OCI-LY1 (cell line): ENCODE data around the gene CRHR1.

Experiments used
- H2AFZ ChIP-seq: fragments of 200-600 bp; sonication (generic), shearing (Covaris generic); 2 replicates; pipeline ENCODE4 v1.6.0; 2014; ENCODE audit warnings: antibody characterized with exemption, mild to moderate bottlenecking, low read length
- H3F3A ChIP-seq: fragments of 200-600 bp; sonication (generic), shearing (Covaris generic); 2 replicates; pipeline ENCODE4 v1.6.0; 2014; ENCODE audit warnings: mild to moderate bottlenecking, antibody characterized with exemption, low read length, moderate library complexity; ENCODE audit not compliant: insufficient read depth
- H3K27ac ChIP-seq: fragments of 200-600 bp; sonication (generic); 2 replicates; pipeline ENCODE4 v1.5.1; 2014; ENCODE audit warnings: low read length, mixed run types, mild to moderate bottlenecking, low read depth; ENCODE audit not compliant: poor library complexity, severe bottlenecking
- H3K27me3 ChIP-seq: fragments of 200-600 bp; sonication (generic); 2 replicates; pipeline ENCODE4 v1.6.0; 2014; ENCODE audit warnings: antibody characterized with exemption, mild to moderate bottlenecking, low read length, moderate library complexity; ENCODE audit not compliant: insufficient read depth
- H3K36me3 ChIP-seq: fragments of 200-600 bp; sonication (generic); 2 replicates; pipeline ENCODE4 v1.6.1; 2014; ENCODE audit warnings: mild to moderate bottlenecking, antibody characterized with exemption, low read length, moderate library complexity, mixed read lengths; ENCODE audit not compliant: insufficient read depth
- H3K4me1 ChIP-seq: fragments of 200-600 bp; sonication (generic); 2 replicates; pipeline ENCODE4 v1.5.1; 2014; ENCODE audit warnings: mild to moderate bottlenecking, low read length, moderate library complexity; ENCODE audit not compliant: insufficient read depth, severe bottlenecking
- H3K4me2 ChIP-seq: fragments of 200-600 bp; sonication (generic), shearing (Covaris generic); 2 replicates; pipeline ENCODE4 v1.6.1; 2014; ENCODE audit warnings: low read length
- H3K4me3 ChIP-seq: fragments of 200-600 bp; sonication (generic); 2 replicates; pipeline ENCODE4 v1.5.1; 2014; ENCODE audit warnings: low read length, low read depth, mild to moderate bottlenecking, mixed read lengths; ENCODE audit not compliant: poor library complexity, severe bottlenecking
- H3K79me2 ChIP-seq: fragments of 200-600 bp; shearing (Covaris generic); 2 replicates; pipeline ENCODE4 v1.6.1; 2016; ENCODE audit warnings: mixed run types, low read length, mixed read lengths; ENCODE audit not compliant: insufficient read depth
- H3K9ac ChIP-seq: fragments of 200-600 bp; sonication (generic), shearing (Covaris generic); 2 replicates; pipeline ENCODE4 v1.6.1; 2014; ENCODE audit warnings: mild to moderate bottlenecking, low read length, mixed read lengths
- H3K9me2 ChIP-seq: fragments of 200-600 bp; sonication (generic), shearing (Covaris generic); 2 replicates; pipeline ENCODE4 v1.6.1; 2014; ENCODE audit warnings: low read depth, mild to moderate bottlenecking, low read length, mixed read lengths
- H3K9me3 ChIP-seq: fragments of 200-600 bp; shearing (Covaris generic); 2 replicates; pipeline ENCODE4 v1.6.1; 2014; ENCODE audit warnings: low read length, mixed read lengths
- H4K20me1 ChIP-seq: fragments of 200-600 bp; sonication (generic), shearing (Covaris generic); 2 replicates; pipeline ENCODE4 v1.6.0; 2016; ENCODE audit warnings: mild to moderate bottlenecking, low read length; ENCODE audit not compliant: insufficient read depth
- CTCF ChIP-seq: fragments of 200-600 bp; sonication (generic), shearing (Covaris generic); IDR thresholded peaks from 2 replicates; pipeline ENCODE4 v1.5.1; 2017; ENCODE audit warnings: mild to moderate bottlenecking, antibody characterized with exemption, low read length, moderate library complexity, mixed read lengths
- EZH2 ChIP-seq: fragments of 200-600 bp; sonication (generic), shearing (Covaris generic); IDR thresholded peaks from 2 replicates; pipeline ENCODE4 v1.8.0; 2017; ENCODE audit warnings: borderline replicate concordance, mixed run types, mild to moderate bottlenecking, antibody characterized with exemption, low read length, moderate library complexity, mixed read lengths

CRHR1 gene

GRCh38 chr17:45745601-45746494, 38.3 kb upstream of the CRHR1 start:
- no peak overlapping the region for H3K27ac ChIP-seq
- no peaks in the 10 kb centered on the region for H4K20me1 ChIP-seq
- TF ChIP-seq EZH2 = no peak
- no peak for TF ChIP-seq CTCF
- H3K4me3 ChIP-seq = no peak overlapping the region
- no peak overlapping the region for H3K4me2 ChIP-seq
- no peaks in the 10 kb centered on the region for H3K9me2 ChIP-seq
- H3K27me3 ChIP-seq = no peaks in the 10 kb centered on the region; the same call in 1 of the 2 replicates
- no peaks in the 10 kb centered on the region for H3F3A ChIP-seq
- no peaks in the 10 kb centered on the region for H3K4me1 ChIP-seq
- H3K9me3 ChIP-seq = no peaks in the 10 kb centered on the region
- no peak overlapping the region for H3K9ac ChIP-seq
- no peak overlapping the region for H2AFZ ChIP-seq
- no peaks in the 10 kb centered on the region for H3K79me2 ChIP-seq
- H3K36me3 ChIP-seq = no peaks in the 10 kb centered on the region

- no peak overlapping the region for H3K9ac ChIP-seq
- H3K27ac ChIP-seq = no peak overlapping the region
- no peaks in the 10 kb centered on the region; the same call in 1 of the 2 replicates for H3K27me3 ChIP-seq
- no peaks in the 10 kb centered on the region for H3K79me2 ChIP-seq
- no peak overlapping the region for H3K4me2 ChIP-seq
- no peaks in the 10 kb centered on the region for H3K4me1 ChIP-seq
- no peaks in the 10 kb centered on the region for H3K36me3 ChIP-seq
- no peaks in the 10 kb centered on the region for H3K9me2 ChIP-seq
- no peak overlapping the region for H3K4me3 ChIP-seq
- TF ChIP-seq CTCF (no peak), EZH2 (no peak)
- no peak overlapping the region for H2AFZ ChIP-seq
- H4K20me1 ChIP-seq = no peaks in the 10 kb centered on the region
- H3K9me3 ChIP-seq = no peaks in the 10 kb centered on the region
- no peaks in the 10 kb centered on the region for H3F3A ChIP-seq
Observed at GRCh38 chr17:45747911-45748310, 36.2 kb upstream of the CRHR1 start.

- Histone ChIP-seq H3K4me1 (no peaks in the 10 kb centered on the region), H3K4me2 (no peak overlapping the region), H2AFZ (no peak overlapping the region), H3K36me3 (no peaks in the 10 kb centered on the region), H3K79me2 (no peaks in the 10 kb centered on the region), H3K9ac (no peak overlapping the region), H3K27me3 (no peaks in the 10 kb centered on the region; the same call in 1 of the 2 replicates), H3K9me2 (no peaks in the 10 kb centered on the region), H3F3A (no peaks in the 10 kb centered on the region), H3K27ac (no peak overlapping the region), H4K20me1 (no peaks in the 10 kb centered on the region), H3K4me3 (no peak overlapping the region), H3K9me3 (no peaks in the 10 kb centered on the region)
- TF ChIP-seq EZH2 (no peak), CTCF (no peak)
Observed at GRCh38 chr17:45748731-45749310, 35.3 kb upstream of the CRHR1 start.
